B cell (primary cell): ENCODE data around the gene BRD9. TPM values are rescaled to one million over a fixed set of nuclear protein-coding genes. Genes with fewer than 3 reads are reported as not detected.

Source experiments
- ATAC-seq: fragments of 200-7000 bp; cut with Tn5 transposase; one replicate; pipeline ENCODE4 v1.10.0; 2021; ENCODE audit warnings: low read depth, mild to moderate bottlenecking, moderate number of reproducible peaks, moderate library complexity
- CTCF ChIA-PET: fragments of 350-600 bp; sonication (Branson Sonifier 250); formaldehyde crosslinking; loops from one replicate; lab custom pipeline; 2021; ENCODE audit warnings: antibody characterized with exemption, inconsistent platforms; lab: Charles Lee
- POLR2A ChIA-PET: fragments of 350-600 bp; sonication (Branson Sonifier 250); formaldehyde crosslinking; loops from one replicate; lab custom pipeline; 2021; ENCODE audit warnings: antibody characterized with exemption; lab: Charles Lee
- DNase-seq: peaks from one replicate; pipeline ENCODE4 v3.0.0; 2013
- H2AFZ ChIP-seq: 2 replicates; pipeline ENCODE4 v1.6.1; 2012; ENCODE audit warnings: mild to moderate bottlenecking, low read depth, low read length; ENCODE audit not compliant: insufficient read depth, poor library complexity, severe bottlenecking
- H3K27ac ChIP-seq, 2 donors: 1 replicate in 1 of 2; 2 replicates in 1 of 2; pipeline ENCODE4 v1.5.1; 2012 to 2013; ENCODE audit warnings: low read length in 2 of 2, mild to moderate bottlenecking in 2 of 2, moderate library complexity in 1 of 2
- H3K27me3 ChIP-seq, 4 experiments: fragments of 200-600 bp in 1 of 4; sonication (generic) in 1 of 4; replicated peaks in 1 of 4; 1 replicate in 2 of 4; 2 replicates in 2 of 4; pipeline versions ENCODE4 v1.6.1 to v1.7.0; 2013 to 2016; ENCODE audit warnings: low read length in 3 of 4, mild to moderate bottlenecking in 2 of 4, mixed read lengths in 1 of 4, moderate library complexity in 1 of 4; ENCODE audit not compliant: insufficient read depth in 4 of 4, control insufficient read depth in 3 of 4; ENCODE audit errors: control extremely low read depth in 1 of 4
- H3K36me3 ChIP-seq, 2 experiments: replicated peaks in 1 of 2; 1 replicate in 1 of 2; 2 replicates in 1 of 2; pipeline versions ENCODE4 v1.6.1 to v1.7.1; 2013; ENCODE audit warnings: low read length in 1 of 2; ENCODE audit not compliant: insufficient read depth in 2 of 2, control insufficient read depth in 1 of 2; ENCODE audit errors: control extremely low read depth in 1 of 2, extremely low read depth in 1 of 2
- H3K4me1 ChIP-seq, 2 donors: fragments of 200-600 bp in 1 of 2; sonication (generic) in 1 of 2; 1 replicate in 1 of 2; 2 replicates in 1 of 2; pipeline versions ENCODE4 v1.5.1 to v1.6.1; 2013 to 2017; ENCODE audit warnings: low read length in 2 of 2; ENCODE audit not compliant: control insufficient read depth in 2 of 2, insufficient read depth in 2 of 2
- H3K4me2 ChIP-seq: replicated peaks from 2 replicates; pipeline ENCODE3; 2012; ENCODE audit warnings: mild to moderate bottlenecking, low read depth, low read length; ENCODE audit not compliant: poor library complexity, severe bottlenecking
- H3K4me3 ChIP-seq, 5 experiments: fragments of 200-600 bp in 1 of 5; sonication (generic) in 1 of 5; 1 replicate in 3 of 5; 2 replicates in 2 of 5; pipeline versions ENCODE4 v1.5.1 to v1.7.0; 2011 to 2016; ENCODE audit warnings: low read length in 4 of 5, mild to moderate bottlenecking in 4 of 5, low read depth in 2 of 5, control low read depth in 1 of 5, moderate library complexity in 1 of 5; ENCODE audit not compliant: insufficient read depth in 1 of 5; ENCODE audit errors: control extremely low read depth in 1 of 5, extremely low read depth in 1 of 5
- H3K79me2 ChIP-seq: fragments of 200-600 bp; sonication (generic); one replicate; pipeline ENCODE4 v1.6.0; 2016; ENCODE audit warnings: low read length; ENCODE audit not compliant: control insufficient read depth, insufficient read depth
- H3K9ac ChIP-seq: fragments of 200-600 bp; sonication (generic); 2 replicates; pipeline ENCODE4 v1.6.1; 2017; ENCODE audit warnings: mild to moderate bottlenecking, low read length, moderate library complexity
- H3K9me3 ChIP-seq, 3 donors: one replicate each; pipeline versions ENCODE4 v1.6.1 to v1.7.1; 2013; ENCODE audit warnings: low read length in 2 of 3; ENCODE audit not compliant: control insufficient read depth in 2 of 3, insufficient read depth in 1 of 3; ENCODE audit errors: control extremely low read depth in 1 of 3
- H4K20me1 ChIP-seq: 2 replicates; pipeline ENCODE4 v1.6.0; 2012; ENCODE audit warnings: mild to moderate bottlenecking, low read length; ENCODE audit not compliant: insufficient read depth, control insufficient read depth, poor library complexity, severe bottlenecking
- H3K27ac Mint-ChIP-seq: one replicate; pipeline ENCODE4 v1.8.0; 2021; ENCODE audit warnings: mixed read lengths
- H3K27me3 Mint-ChIP-seq: one replicate; pipeline ENCODE4 v1.8.0; 2021; ENCODE audit warnings: mixed read lengths
- H3K4me1 Mint-ChIP-seq: one replicate; pipeline ENCODE4 v1.8.0; 2021; ENCODE audit warnings: mixed read lengths
- H3K4me3 Mint-ChIP-seq: one replicate; pipeline ENCODE4 v1.8.0; 2021; ENCODE audit warnings: mixed read lengths
- H3K9me3 Mint-ChIP-seq: one replicate; pipeline ENCODE4 v1.8.0; 2022; ENCODE audit warnings: mixed read lengths; ENCODE audit not compliant: insufficient read depth
- CTCF ChIP-seq: fragments of 200-600 bp; IDR thresholded peaks from one replicate; pipeline ENCODE4 v1.8.0; 2022; ENCODE audit warnings: antibody characterized with exemption, mild to moderate bottlenecking
- EZH2 ChIP-seq: IDR thresholded peaks from 2 replicates; pipeline ENCODE4 v1.6.1; 2012; ENCODE audit warnings: borderline replicate concordance, low read depth, mild to moderate bottlenecking, moderate library complexity, low read length; ENCODE audit not compliant: insufficient read depth, poor library complexity, severe bottlenecking
- whole genome bisulfite sequencing: methylation state at CpG from one replicate; pipeline ENCODE4 v1.1.5; 2013; ENCODE audit warnings: missing lambda C conversion rate; ENCODE audit not compliant: insufficient coverage; 5-methylcytosine and 5-hydroxymethylcytosine counted together
- intact Hi-C: fragments of 100-400 bp; cut with micrococcal nuclease; formaldehyde crosslinking; loops from one replicate; pipeline ENCODE4 v1.10.0; 2022
- polyA plus RNA-seq: library from polyadenylated mRNA; depleted of rRNA; stranded (reverse); fragments of >200 nt; gene quantifications from 2 replicates; pipeline ENCODE4 v1.2.3, GENCODE V29; 2012
- total RNA-seq, 2 donors: library from RNA; stranded (reverse); fragments of 120-200 nt in 1 of 2; gene quantifications; 1 replicate in 1 of 2; 2 replicates in 1 of 2; pipeline versions ENCODE4 v1.2.3 to v1.2.4, GENCODE V29; 2013 to 2022

The BRD9 gene
- total and polyA plus RNA-seq, 2 donors (not counting 1 experiment from before 2014, with no cell fraction given), result 28.3 to 68.6 TPM

GRCh38 chr5:855771-856530, 36.6 kb downstream of the BRD9 start:
- H3K4me1 Mint-ChIP-seq, result no peaks in the 10 kb centered on the region
- H2AFZ ChIP-seq, result no peak overlapping the region
- no peaks in the 10 kb centered on the region for H3K9me3 Mint-ChIP-seq
- no peak overlapping the region for H3K9ac ChIP-seq
- TF ChIP-seq CTCF (no peak), EZH2 (no peak)
- no peaks in the 10 kb centered on the region for H3K79me2 ChIP-seq
- no peak overlapping the region for H3K4me2 ChIP-seq
- no peak overlapping the region for H3K27ac ChIP-seq
- ATAC-seq (no peak), DNase-seq (no peak)
- H3K9me3 ChIP-seq, result no peaks in the 10 kb centered on the region
- CTCF ChIA-PET, result no interaction called here
- H3K27me3 ChIP-seq, result no peaks in the 10 kb centered on the region
- no peak overlapping the region for H3K27ac Mint-ChIP-seq
- peaks cover 6% of the 10 kb centered on the region for H3K27me3 Mint-ChIP-seq
- no peaks in the 10 kb centered on the region for H3K36me3 ChIP-seq
- WGBS, result 83% methylated on average over 21 of the region's 21 CpGs
- no peak overlapping the region for H3K4me3 ChIP-seq
- POLR2A ChIA-PET, result no interaction called here
- H4K20me1 ChIP-seq, result no peaks in the 10 kb centered on the region
- H3K4me3 Mint-ChIP-seq, result no peak overlapping the region
- H3K4me1 ChIP-seq, result no peaks in the 10 kb centered on the region
- intact Hi-C loops, result no loop called here

- Histone ChIP-seq H3K9me3 (no peaks in the 10 kb centered on the region), H3K27ac (no peak overlapping the region), H3K4me3 (no peak overlapping the region), H3K79me2 (no peaks in the 10 kb centered on the region), H3K27me3 (no peaks in the 10 kb centered on the region), H2AFZ (no peak overlapping the region), H4K20me1 (no peaks in the 10 kb centered on the region), H3K4me2 (no peak overlapping the region), H3K36me3 (no peaks in the 10 kb centered on the region), H3K9ac (no peak overlapping the region), H3K4me1 (no peaks in the 10 kb centered on the region)
- Mint-ChIP-seq H3K4me3 (no peak overlapping the region), H3K9me3 (no peaks in the 10 kb centered on the region), H3K27me3 (peaks cover 6% of the 10 kb centered on the region), H3K27ac (no peak overlapping the region), H3K4me1 (no peaks in the 10 kb centered on the region)
- DNase-seq (no peak), ATAC-seq (no peak)
- TF ChIP-seq EZH2, result no peak
- 94% methylated on average over 32 of the region's 32 CpGs for WGBS
- intact Hi-C loops, result no loop called here
- POLR2A ChIA-PET, result no interaction called here
- CTCF ChIA-PET, result no interaction called here
Measured at GRCh38 chr5:854966-855743, 37.4 kb downstream of the BRD9 start.
